Neural cell (in vitro differentiated cells): ENCODE measurements around the gene PDE1A.
A peak's percentile ranks its signal among the peaks of the same experiment; 100 is the strongest.

Experiments used
- EP300 ChIP-seq: fragments of 450-650 bp; conservative IDR thresholded peaks from 2 replicates; pipeline ENCODE4 v1.6.1; 2014; ENCODE audit warnings: antibody characterized with exemption, mild to moderate bottlenecking, moderate library complexity; ENCODE audit not compliant: poor library complexity, severe bottlenecking
- EZH2 ChIP-seq: fragments of 200-600, 300-800 bp; shearing (Covaris generic), sonication (generic); IDR thresholded peaks from 2 replicates; pipeline ENCODE4 v1.6.1; 2014; ENCODE audit warnings: antibody characterized with exemption, low read length, borderline replicate concordance, mild to moderate bottlenecking; ENCODE audit not compliant: insufficient read depth, poor library complexity, severe bottlenecking
- MXI1 ChIP-seq: fragments of 450-650 bp; conservative IDR thresholded peaks from 2 replicates; pipeline ENCODE4 v1.6.1; 2014; ENCODE audit warnings: antibody characterized with exemption, mild to moderate bottlenecking; ENCODE audit not compliant: poor library complexity, severe bottlenecking
- POLR2AphosphoS5 ChIP-seq: IDR thresholded peaks from 2 replicates; pipeline ENCODE4 v1.6.1; 2012
- RAD21 ChIP-seq: fragments of 450-650 bp; conservative IDR thresholded peaks from 2 replicates; pipeline ENCODE4 v1.6.1; 2014; ENCODE audit warnings: antibody characterized with exemption, mild to moderate bottlenecking, moderate library complexity
- SMC3 ChIP-seq: fragments of 450-650 bp; conservative IDR thresholded peaks from 2 replicates; pipeline ENCODE4 v1.6.1; 2014; ENCODE audit warnings: antibody characterized with exemption, mild to moderate bottlenecking, moderate library complexity; ENCODE audit not compliant: poor library complexity
- TAF1 ChIP-seq: IDR thresholded peaks from 2 replicates; pipeline ENCODE4 v1.6.1; 2012; ENCODE audit warnings: low read depth
- TF ChIP-seq, protein P1 (sequence below): fragments of 450-650 bp; IDR thresholded peaks from 2 replicates; pipeline ENCODE4 v1.5.1; 2014; ENCODE audit warnings: antibody characterized with exemption, mild to moderate bottlenecking, moderate library complexity; ENCODE audit not compliant: poor library complexity, severe bottlenecking

DNA sequence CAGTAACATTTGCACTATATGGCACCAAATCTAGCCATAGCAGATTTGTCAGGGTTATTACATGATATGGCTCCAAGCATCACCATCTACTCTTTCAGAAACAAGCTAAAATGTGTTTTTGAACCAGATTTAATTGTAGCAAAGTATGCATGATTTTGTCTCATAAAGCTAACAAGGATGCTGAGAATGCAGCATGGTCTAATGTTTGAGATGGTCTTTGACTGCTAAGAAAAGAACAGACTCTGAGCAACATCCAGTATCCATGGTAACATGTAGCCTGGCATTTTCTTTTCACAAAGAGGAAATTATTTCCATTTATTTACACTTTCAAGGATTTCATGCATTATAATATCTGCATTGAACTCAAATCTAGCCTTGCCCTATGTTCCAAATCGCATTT lies 206.5 kb downstream of the PDE1A start:
- TF ChIP-seq, protein P1, sequence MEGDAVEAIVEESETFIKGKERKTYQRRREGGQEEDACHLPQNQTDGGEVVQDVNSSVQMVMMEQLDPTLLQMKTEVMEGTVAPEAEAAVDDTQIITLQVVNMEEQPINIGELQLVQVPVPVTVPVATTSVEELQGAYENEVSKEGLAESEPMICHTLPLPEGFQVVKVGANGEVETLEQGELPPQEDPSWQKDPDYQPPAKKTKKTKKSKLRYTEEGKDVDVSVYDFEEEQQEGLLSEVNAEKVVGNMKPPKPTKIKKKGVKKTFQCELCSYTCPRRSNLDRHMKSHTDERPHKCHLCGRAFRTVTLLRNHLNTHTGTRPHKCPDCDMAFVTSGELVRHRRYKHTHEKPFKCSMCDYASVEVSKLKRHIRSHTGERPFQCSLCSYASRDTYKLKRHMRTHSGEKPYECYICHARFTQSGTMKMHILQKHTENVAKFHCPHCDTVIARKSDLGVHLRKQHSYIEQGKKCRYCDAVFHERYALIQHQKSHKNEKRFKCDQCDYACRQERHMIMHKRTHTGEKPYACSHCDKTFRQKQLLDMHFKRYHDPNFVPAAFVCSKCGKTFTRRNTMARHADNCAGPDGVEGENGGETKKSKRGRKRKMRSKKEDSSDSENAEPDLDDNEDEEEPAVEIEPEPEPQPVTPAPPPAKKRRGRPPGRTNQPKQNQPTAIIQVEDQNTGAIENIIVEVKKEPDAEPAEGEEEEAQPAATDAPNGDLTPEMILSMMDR = no peak
- TF ChIP-seq EP300 = peak; percentile 69
- peak; percentile 68 for TF ChIP-seq MXI1
- TF ChIP-seq EZH2 = no peak
- peak; percentile 41 for TF ChIP-seq SMC3
- peak; percentile 35 for TF ChIP-seq RAD21
- TF ChIP-seq POLR2AphosphoS5 = peak; percentile 39
- TF ChIP-seq TAF1 = no peak
